Mammary epithelial cell (primary cell): Measurements from ENCODE around the gene DHX34.
"Not testable (repeated sequence)": the region's sequence is repeated elsewhere in the genome, so short reads cannot be mapped to it uniquely, and the experiment has no call there.

Experiments
- EZH2 ChIP-seq: IDR thresholded peaks from 2 replicates; pipeline ENCODE4 v1.6.1; 2012; ENCODE audit warnings: low read length, inconsistent platforms, borderline replicate concordance
- TF ChIP-seq, protein P1 (sequence below), 2 donors: IDR thresholded peaks in 1 of 2; conservative IDR thresholded peaks in 1 of 2; 2 replicates each; pipeline ENCODE4 v1.5.1; 2011 to 2012; ENCODE audit warnings: inconsistent platforms in 2 of 2, low read length in 2 of 2, mild to moderate bottlenecking in 2 of 2, control low read depth in 1 of 2, low read depth in 1 of 2; ENCODE audit not compliant: insufficient read depth in 1 of 2; ENCODE audit errors: extremely low read depth in 1 of 2

DNA sequence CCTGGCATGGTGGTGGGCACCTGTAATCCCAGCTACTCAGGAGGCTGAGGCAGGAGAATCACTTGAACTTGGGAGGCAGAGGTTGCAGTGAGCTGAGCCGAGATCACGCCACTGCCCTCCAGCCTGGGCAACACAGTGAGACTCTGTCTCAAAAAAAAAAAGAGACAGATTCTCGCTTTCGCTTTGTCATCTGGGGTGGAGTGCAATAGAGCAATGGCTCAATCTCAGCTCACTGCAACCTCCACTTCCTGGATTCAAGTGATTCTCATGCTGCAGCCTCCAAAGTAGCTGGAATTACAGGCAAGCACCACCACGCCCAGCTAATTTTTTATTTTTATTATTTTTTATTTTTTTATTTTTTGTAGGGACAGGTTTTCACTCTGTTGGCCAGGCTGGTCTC is 39.6 kb downstream of the DHX34 start:
- TF ChIP-seq, protein P1, sequence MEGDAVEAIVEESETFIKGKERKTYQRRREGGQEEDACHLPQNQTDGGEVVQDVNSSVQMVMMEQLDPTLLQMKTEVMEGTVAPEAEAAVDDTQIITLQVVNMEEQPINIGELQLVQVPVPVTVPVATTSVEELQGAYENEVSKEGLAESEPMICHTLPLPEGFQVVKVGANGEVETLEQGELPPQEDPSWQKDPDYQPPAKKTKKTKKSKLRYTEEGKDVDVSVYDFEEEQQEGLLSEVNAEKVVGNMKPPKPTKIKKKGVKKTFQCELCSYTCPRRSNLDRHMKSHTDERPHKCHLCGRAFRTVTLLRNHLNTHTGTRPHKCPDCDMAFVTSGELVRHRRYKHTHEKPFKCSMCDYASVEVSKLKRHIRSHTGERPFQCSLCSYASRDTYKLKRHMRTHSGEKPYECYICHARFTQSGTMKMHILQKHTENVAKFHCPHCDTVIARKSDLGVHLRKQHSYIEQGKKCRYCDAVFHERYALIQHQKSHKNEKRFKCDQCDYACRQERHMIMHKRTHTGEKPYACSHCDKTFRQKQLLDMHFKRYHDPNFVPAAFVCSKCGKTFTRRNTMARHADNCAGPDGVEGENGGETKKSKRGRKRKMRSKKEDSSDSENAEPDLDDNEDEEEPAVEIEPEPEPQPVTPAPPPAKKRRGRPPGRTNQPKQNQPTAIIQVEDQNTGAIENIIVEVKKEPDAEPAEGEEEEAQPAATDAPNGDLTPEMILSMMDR (conservative IDR thresholded peaks at IDR 0.05 in 1 of 2, IDR thresholded peaks at IDR 0.05 in 1 of 2; ENCODE audit: extremely low read depth in 1 of 2, insufficient read depth in 1 of 2, low read depth in 1 of 2, low read length in 2 of 2), result not testable (repeated sequence)
- not testable (repeated sequence) for TF ChIP-seq EZH2
